ENCODE measurements around the gene KCNJ18.

DNA sequence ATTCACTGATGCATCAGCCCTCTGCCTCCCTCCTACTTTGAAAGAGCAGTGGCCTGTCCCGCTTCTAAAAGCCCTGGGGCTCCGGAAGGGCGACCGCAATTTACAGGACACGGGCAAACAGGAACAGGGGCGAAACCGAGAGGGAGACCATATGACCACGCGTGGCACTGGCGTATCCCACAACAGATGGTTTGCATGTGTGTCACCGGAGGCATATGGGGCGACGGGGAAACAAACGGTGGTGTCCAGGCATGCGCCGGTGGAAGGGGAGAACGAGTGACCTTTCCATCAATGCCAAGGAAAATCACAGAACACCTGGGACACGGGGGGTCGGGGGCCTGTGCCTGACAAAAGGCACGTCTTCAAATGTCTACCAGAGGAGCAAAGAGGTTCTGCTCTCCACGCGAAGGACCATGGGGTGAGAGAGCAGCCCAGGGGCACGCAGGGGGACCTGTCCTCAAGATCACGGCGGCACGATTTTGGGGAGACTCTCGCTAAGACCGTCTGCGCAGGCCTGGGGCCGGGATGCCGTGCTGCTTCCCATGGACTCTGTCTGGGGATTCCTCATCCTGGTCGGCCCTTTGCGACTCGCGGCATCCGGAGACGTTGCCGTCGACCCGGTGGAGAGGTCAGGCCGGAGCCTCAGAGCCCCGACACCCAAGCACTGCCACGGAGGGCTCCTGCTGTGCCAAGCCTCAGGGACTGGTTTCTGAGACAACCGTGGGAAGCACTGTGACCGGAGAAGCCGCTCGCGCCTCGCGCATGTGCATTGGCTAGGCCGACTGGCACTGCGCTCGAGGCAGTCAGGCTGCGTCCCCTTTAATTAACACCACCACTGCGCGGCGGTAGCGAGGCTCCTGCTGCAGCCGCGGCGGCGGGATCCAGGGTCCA lies 12.8 kb upstream of the KCNJ18 start:
- TF ChIP-seq, protein P1, sequence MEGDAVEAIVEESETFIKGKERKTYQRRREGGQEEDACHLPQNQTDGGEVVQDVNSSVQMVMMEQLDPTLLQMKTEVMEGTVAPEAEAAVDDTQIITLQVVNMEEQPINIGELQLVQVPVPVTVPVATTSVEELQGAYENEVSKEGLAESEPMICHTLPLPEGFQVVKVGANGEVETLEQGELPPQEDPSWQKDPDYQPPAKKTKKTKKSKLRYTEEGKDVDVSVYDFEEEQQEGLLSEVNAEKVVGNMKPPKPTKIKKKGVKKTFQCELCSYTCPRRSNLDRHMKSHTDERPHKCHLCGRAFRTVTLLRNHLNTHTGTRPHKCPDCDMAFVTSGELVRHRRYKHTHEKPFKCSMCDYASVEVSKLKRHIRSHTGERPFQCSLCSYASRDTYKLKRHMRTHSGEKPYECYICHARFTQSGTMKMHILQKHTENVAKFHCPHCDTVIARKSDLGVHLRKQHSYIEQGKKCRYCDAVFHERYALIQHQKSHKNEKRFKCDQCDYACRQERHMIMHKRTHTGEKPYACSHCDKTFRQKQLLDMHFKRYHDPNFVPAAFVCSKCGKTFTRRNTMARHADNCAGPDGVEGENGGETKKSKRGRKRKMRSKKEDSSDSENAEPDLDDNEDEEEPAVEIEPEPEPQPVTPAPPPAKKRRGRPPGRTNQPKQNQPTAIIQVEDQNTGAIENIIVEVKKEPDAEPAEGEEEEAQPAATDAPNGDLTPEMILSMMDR (IDR thresholded peaks at IDR 0.05; ENCODE audit: low read depth, low read length, poor library complexity, severe bottlenecking): no peak
- no peak for TF ChIP-seq EZH2phosphoT487 (IDR thresholded peaks at IDR 0.05; ENCODE audit: borderline replicate concordance, low read length)

All from DOHH2 (cell line).